ENCODE data around the gene CAND2.

CAND2 gene

DNA sequence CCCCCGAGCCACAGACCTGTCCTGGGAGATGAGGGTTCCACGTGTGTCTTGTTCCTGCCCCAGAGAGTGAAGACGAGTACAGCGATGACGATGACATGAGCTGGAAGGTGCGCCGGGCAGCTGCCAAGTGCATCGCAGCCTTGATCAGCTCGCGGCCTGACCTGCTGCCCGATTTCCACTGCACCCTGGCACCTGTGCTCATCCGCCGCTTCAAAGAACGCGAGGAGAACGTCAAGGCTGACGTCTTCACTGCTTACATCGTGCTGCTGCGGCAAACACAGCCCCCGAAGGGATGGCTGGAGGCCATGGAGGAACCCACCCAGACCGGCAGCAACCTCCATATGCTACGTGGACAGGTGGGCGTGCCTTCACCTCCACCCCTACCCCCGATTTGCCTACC is 18.6 kb downstream of the CAND2 start:
- Histone ChIP-seq H3K36me3 (ENCODE audit: insufficient read depth, insufficient read length, low read length) (peaks cover 46% of the 10 kb centered on the region), H3K9me3 (ENCODE audit: insufficient read depth, low read length) (no peaks in the 10 kb centered on the region), H3K9ac (ENCODE audit: insufficient read length, low read depth) (no peak overlapping the region), H3K4me3 (ENCODE audit: insufficient read length, low read depth) (no peak overlapping the region), H3K27me3 (ENCODE audit: insufficient read depth, insufficient read length) (no peaks in the 10 kb centered on the region), H3K4me1 (ENCODE audit: insufficient read depth, insufficient read length) (peaks cover 10% of the 10 kb centered on the region)
- no peak for TF ChIP-seq YY1 (IDR thresholded peaks at IDR 0.05; ENCODE audit: insufficient read depth, insufficient read length)
- no peak for TF ChIP-seq ZNF274 (IDR thresholded peaks at IDR 0.05; ENCODE audit: low read depth, low read length)
- no peak for TF ChIP-seq SUZ12 (IDR thresholded peaks at IDR 0.05; ENCODE audit: extremely low read depth, insufficient read depth, insufficient read length)
- no peak for DNase-seq (ENCODE audit: low read depth, low spot score)

DNA sequence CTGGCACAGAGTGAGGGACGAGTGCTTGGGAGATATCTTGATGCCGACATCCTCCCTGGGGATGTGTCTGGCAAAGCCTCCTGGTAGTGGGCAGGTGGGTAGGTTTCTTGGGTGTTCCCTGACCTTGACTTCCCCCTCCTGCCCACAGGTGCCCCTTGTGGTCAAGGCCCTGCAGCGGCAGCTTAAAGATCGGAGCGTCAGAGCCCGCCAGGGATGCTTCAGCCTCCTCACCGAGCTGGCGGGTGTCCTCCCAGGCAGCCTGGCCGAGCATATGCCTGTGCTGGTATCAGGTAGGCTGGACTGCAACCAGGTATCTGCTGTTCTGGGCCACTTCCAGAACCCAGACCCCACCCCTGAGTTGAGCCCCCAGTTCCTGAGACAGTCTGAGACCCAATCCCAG is 19.2 kb downstream of the CAND2 start:
- peaks cover 46% of the 10 kb centered on the region for H3K36me3 ChIP-seq (ENCODE audit: insufficient read depth, insufficient read length, low read length)
- DNase-seq (ENCODE audit: low read depth, low spot score), result no peak

DNA sequence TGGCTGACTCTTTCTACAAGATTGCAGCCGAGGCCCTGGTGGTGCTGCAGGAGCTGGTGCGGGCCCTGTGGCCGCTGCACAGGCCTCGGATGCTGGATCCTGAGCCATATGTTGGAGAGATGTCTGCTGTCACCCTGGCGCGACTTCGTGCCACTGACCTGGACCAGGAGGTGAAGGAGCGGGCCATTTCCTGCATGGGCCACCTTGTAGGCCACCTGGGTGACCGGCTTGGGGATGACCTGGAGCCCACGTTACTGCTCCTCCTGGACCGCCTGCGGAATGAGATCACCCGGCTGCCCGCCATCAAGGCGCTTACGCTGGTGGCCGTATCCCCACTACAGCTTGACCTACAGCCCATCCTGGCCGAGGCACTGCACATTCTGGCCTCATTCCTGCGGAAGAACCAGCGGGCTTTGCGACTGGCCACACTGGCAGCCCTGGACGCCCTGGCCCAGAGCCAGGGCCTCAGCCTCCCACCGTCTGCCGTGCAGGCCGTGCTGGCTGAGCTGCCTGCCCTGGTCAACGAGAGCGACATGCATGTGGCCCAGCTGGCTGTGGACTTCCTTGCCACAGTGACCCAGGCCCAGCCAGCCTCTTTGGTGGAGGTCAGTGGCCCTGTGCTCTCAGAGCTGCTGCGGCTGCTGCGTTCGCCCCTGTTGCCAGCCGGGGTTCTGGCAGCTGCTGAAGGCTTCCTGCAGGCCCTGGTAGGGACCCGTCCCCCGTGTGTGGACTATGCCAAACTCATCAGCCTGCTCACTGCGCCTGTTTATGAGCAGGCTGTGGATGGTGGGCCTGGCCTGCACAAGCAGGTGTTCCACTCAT is 20.3 kb downstream of the CAND2 start:
- no peak for DNase-seq (ENCODE audit: low read depth, low spot score)
- H3K4me3 ChIP-seq (ENCODE audit: insufficient read length, low read depth), result no peak overlapping the region

More for the DNA sequence above, 19.2 kb downstream of the CAND2 start:
- Histone ChIP-seq H3K4me1 (ENCODE audit: insufficient read depth, insufficient read length) (peaks cover 9% of the 10 kb centered on the region), H3K9me3 (ENCODE audit: insufficient read depth, low read length) (no peaks in the 10 kb centered on the region), H3K4me3 (ENCODE audit: insufficient read length, low read depth) (no peak overlapping the region), H3K27me3 (ENCODE audit: insufficient read depth, insufficient read length) (no peaks in the 10 kb centered on the region), H3K9ac (ENCODE audit: insufficient read length, low read depth) (no peak overlapping the region)
- TF ChIP-seq SUZ12 (IDR thresholded peaks at IDR 0.05; ENCODE audit: extremely low read depth, insufficient read depth, insufficient read length), result no peak
- no peak for TF ChIP-seq YY1 (IDR thresholded peaks at IDR 0.05; ENCODE audit: insufficient read depth, insufficient read length)
- TF ChIP-seq ZNF274 (IDR thresholded peaks at IDR 0.05; ENCODE audit: low read depth, low read length), result no peak

DNA sequence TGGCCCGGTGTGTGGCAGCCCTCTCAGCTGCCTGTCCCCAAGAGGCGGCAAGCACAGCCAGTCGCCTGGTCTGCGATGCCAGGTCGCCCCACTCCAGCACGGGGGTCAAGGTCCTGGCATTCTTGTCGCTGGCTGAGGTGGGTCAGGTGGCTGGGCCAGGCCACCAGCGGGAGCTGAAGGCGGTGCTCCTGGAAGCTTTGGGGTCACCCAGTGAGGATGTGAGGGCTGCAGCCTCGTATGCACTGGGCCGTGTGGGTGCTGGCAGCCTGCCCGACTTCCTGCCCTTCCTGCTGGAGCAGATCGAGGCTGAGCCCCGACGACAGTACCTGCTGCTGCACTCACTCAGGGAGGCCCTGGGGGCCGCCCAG is 20.8 kb downstream of the CAND2 start:
- H3K36me3 ChIP-seq (ENCODE audit: insufficient read depth, insufficient read length, low read length), result peaks cover 48% of the 10 kb centered on the region
- no peak for DNase-seq (ENCODE audit: low read depth, low spot score)

More for the DNA sequence above, 20.3 kb downstream of the CAND2 start:
- Histone ChIP-seq H3K9ac (ENCODE audit: insufficient read length, low read depth) (no peak overlapping the region), H3K36me3 (ENCODE audit: insufficient read depth, insufficient read length, low read length) (peaks cover 48% of the 10 kb centered on the region), H3K27me3 (ENCODE audit: insufficient read depth, insufficient read length) (no peaks in the 10 kb centered on the region), H3K9me3 (ENCODE audit: insufficient read depth, low read length) (no peaks in the 10 kb centered on the region), H3K4me1 (ENCODE audit: insufficient read depth, insufficient read length) (peaks cover 4% of the 10 kb centered on the region)
- TF ChIP-seq SUZ12 (IDR thresholded peaks at IDR 0.05; ENCODE audit: extremely low read depth, insufficient read depth, insufficient read length) (no peak), ZNF274 (IDR thresholded peaks at IDR 0.05; ENCODE audit: low read depth, low read length) (no peak)

DNA sequence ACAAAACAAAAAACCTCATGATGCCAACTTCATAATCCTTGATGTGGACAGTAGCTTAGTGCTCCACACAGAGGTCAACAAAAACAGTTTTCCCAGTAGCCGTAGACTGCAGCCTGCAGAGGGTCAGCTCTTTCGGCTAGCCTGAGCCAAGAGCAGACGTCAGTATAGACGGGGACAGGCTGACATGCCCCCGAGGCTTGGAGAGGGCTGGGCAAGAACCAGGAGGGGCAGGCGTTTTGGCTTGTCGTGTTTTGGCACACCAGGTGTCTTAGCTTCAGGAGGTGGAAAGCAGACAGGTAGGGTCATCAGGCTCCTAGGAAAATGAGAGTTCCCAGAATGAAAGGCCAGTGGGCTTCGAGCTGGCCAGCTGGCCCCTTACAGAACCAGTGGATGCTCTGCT is 21.8 kb downstream of the CAND2 start:
- no peak overlapping the region for H3K4me3 ChIP-seq (ENCODE audit: insufficient read length, low read depth)
- TF ChIP-seq SUZ12 (IDR thresholded peaks at IDR 0.05; ENCODE audit: extremely low read depth, insufficient read depth, insufficient read length) (no peak), ZNF274 (IDR thresholded peaks at IDR 0.05; ENCODE audit: low read depth, low read length) (no peak), YY1 (IDR thresholded peaks at IDR 0.05; ENCODE audit: insufficient read depth, insufficient read length) (no peak)
- H3K27me3 ChIP-seq (ENCODE audit: insufficient read depth, insufficient read length), result no peaks in the 10 kb centered on the region
- peaks cover 4% of the 10 kb centered on the region for H3K4me1 ChIP-seq (ENCODE audit: insufficient read depth, insufficient read length)
- H3K9me3 ChIP-seq (ENCODE audit: insufficient read depth, low read length), result no peaks in the 10 kb centered on the region
- no peak overlapping the region for H3K9ac ChIP-seq (ENCODE audit: insufficient read length, low read depth)
- H3K36me3 ChIP-seq (ENCODE audit: insufficient read depth, insufficient read length, low read length), result peaks cover 44% of the 10 kb centered on the region
- no peak for DNase-seq (ENCODE audit: low read depth, low spot score)

More for the DNA sequence above, 20.8 kb downstream of the CAND2 start:
- TF ChIP-seq ZNF274 (IDR thresholded peaks at IDR 0.05; ENCODE audit: low read depth, low read length) (no peak), YY1 (IDR thresholded peaks at IDR 0.05; ENCODE audit: insufficient read depth, insufficient read length) (no peak), SUZ12 (IDR thresholded peaks at IDR 0.05; ENCODE audit: extremely low read depth, insufficient read depth, insufficient read length) (no peak)
- H3K9ac ChIP-seq (ENCODE audit: insufficient read length, low read depth), result no peak overlapping the region
- H3K9me3 ChIP-seq (ENCODE audit: insufficient read depth, low read length), result no peaks in the 10 kb centered on the region
- H3K27me3 ChIP-seq (ENCODE audit: insufficient read depth, insufficient read length), result no peaks in the 10 kb centered on the region
- H3K4me3 ChIP-seq (ENCODE audit: insufficient read length, low read depth), result no peak overlapping the region
- H3K4me1 ChIP-seq (ENCODE audit: insufficient read depth, insufficient read length), result peaks cover 4% of the 10 kb centered on the region

DNA sequence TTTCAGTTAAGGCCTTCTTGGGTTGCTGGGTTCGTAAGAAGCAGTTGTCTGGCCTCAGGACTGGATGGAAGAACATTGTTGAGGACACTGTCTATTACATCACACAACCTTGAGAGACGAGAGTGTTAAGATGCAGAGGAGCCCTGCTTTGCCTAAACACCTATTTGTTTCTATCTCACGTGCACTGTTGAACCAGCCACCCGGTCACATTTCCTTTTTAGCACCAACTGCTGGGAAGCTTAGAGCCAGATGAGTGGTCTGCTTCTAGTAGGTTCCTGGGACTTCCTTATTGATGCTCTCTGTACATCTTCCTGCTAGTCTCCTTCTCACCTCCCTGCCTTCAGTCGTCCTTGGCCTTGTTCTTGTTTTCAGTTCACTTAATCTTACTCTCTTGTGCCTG is 22.3 kb downstream of the CAND2 start:
- H3K9ac ChIP-seq (ENCODE audit: insufficient read length, low read depth), result no peak overlapping the region

DNA sequence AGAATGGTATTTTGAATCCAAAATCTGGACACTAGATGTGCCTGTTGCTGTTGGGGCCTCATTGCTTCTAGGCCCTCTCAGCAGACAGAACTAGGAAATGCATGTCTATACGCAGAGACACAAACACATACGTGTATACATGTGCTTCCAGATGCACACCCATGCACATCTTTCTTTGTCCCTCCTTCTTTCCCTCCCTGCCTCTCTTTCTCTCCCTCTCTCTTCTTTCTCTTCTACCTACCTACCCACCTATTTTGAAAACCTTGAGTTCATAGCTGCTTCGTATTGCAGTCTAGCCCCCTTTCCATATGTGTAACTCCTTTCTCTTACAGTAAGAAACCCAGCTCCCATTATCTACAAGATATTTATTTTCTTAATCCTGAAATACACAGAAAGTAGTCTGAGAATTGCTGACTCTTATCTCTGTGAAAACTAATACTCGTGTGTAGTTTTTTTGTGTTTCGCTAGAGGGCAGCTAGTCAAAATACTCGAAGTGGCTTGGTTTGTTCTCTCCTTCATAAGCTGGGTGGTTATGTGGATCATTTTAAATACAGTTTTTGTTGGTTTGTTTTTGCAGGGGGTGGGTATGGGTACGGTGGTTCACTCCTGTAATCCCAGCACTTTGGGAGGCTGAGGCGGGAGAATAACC is 26.4 kb downstream of the CAND2 start:
- peaks cover 26% of the 10 kb centered on the region for H3K36me3 ChIP-seq (ENCODE audit: insufficient read depth, insufficient read length, low read length)
- H3K9me3 ChIP-seq (ENCODE audit: insufficient read depth, low read length), result no peaks in the 10 kb centered on the region
- H3K4me1 ChIP-seq (ENCODE audit: insufficient read depth, insufficient read length), result peaks cover 10% of the 10 kb centered on the region
- no peak overlapping the region for H3K9ac ChIP-seq (ENCODE audit: insufficient read length, low read depth)
- no peaks in the 10 kb centered on the region for H3K27me3 ChIP-seq (ENCODE audit: insufficient read depth, insufficient read length)
- no peak for TF ChIP-seq ZNF274 (IDR thresholded peaks at IDR 0.05; ENCODE audit: low read depth, low read length)
- TF ChIP-seq YY1 (IDR thresholded peaks at IDR 0.05; ENCODE audit: insufficient read depth, insufficient read length), result no peak
- TF ChIP-seq SUZ12 (IDR thresholded peaks at IDR 0.05; ENCODE audit: extremely low read depth, insufficient read depth, insufficient read length), result no peak
- H3K4me3 ChIP-seq (ENCODE audit: insufficient read length, low read depth), result no peak overlapping the region
- no peak for DNase-seq (ENCODE audit: low read depth, low spot score)

More for the DNA sequence above, 22.3 kb downstream of the CAND2 start:
- Histone ChIP-seq H3K4me1 (ENCODE audit: insufficient read depth, insufficient read length) (peaks cover 4% of the 10 kb centered on the region), H3K27me3 (ENCODE audit: insufficient read depth, insufficient read length) (no peaks in the 10 kb centered on the region), H3K9me3 (ENCODE audit: insufficient read depth, low read length) (no peaks in the 10 kb centered on the region), H3K36me3 (ENCODE audit: insufficient read depth, insufficient read length, low read length) (peaks cover 41% of the 10 kb centered on the region), H3K4me3 (ENCODE audit: insufficient read length, low read depth) (no peak overlapping the region)
- TF ChIP-seq YY1 (IDR thresholded peaks at IDR 0.05; ENCODE audit: insufficient read depth, insufficient read length), result no peak
- TF ChIP-seq SUZ12 (IDR thresholded peaks at IDR 0.05; ENCODE audit: extremely low read depth, insufficient read depth, insufficient read length), result no peak
- TF ChIP-seq ZNF274 (IDR thresholded peaks at IDR 0.05; ENCODE audit: low read depth, low read length), result no peak
- no peak for DNase-seq (ENCODE audit: low read depth, low spot score)

Measured in NT2/D1 (cell line).